DMS 273 (cell line): ENCODE data around the gene OPN1MW.
A peak's percentile ranks its signal among the peaks of the same experiment; 100 is the strongest.
"Not testable (repeated sequence)": the region's sequence is repeated elsewhere in the genome, so short reads cannot be mapped to it uniquely, and the experiment has no call there.

Source experiments
- DNase-seq: peaks from one replicate; lab custom pipeline; 2025; ENCODE audit not compliant: unreplicated experiment; lab: John Stamatoyannopoulos, UW

OPN1MW gene

DNA sequence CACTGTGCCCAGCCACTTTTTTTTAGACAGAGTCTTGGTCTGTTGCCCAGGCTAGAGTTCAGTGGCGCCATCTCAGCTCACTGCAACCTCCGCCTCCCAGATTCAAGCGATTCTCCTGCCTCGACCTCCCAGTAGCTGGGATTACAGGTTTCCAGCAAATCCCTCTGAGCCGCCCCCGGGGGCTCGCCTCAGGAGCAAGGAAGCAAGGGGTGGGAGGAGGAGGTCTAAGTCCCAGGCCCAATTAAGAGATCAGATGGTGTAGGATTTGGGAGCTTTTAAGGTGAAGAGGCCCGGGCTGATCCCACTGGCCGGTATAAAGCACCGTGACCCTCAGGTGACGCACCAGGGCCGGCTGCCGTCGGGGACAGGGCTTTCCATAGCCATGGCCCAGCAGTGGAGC is at the start of gene OPN1MW:
TSS of gene OPN1MW (plus strand) at position 301 of the 400 bp plus-strand sequence. CDS start at position 383, 82 bp downstream.
- not testable (repeated sequence) for DNase-seq

DNA sequence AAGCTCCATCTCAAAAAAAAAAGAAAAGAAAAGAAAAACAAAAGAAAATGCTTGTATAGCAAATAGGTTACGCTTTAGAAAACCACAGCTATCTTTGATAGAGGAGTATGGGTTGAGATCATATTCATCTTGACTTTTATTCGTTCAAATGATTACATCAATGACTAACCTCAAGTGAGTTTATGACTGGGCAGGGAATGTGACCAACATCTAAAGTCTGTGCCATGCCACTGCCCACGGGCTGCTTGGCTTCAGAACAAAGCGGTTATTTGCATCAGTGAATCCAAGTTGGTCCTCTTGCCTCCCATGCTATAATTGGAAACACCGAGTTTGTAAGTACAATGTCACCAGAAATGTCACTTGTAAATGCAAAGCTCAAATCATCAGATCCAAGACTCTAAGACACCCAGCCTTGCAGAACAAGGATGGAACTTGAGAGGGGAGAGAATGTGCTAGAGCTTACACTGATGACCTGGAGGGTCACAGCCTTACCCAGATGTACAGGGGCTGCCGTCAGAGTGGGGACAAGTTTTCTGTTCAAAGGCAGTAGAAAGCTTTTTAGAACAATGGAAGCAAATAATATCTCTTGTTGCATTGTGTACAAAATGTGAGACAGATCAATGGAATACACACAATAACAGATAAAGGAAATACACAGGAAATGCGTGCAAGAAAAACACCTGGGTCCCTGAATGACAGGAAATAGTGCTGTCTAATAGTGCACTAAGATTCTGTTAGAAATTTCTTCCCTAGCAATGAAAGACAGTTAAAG is 46.8 kb upstream of the OPN1MW start:
- DNase-seq: no peak

DNA sequence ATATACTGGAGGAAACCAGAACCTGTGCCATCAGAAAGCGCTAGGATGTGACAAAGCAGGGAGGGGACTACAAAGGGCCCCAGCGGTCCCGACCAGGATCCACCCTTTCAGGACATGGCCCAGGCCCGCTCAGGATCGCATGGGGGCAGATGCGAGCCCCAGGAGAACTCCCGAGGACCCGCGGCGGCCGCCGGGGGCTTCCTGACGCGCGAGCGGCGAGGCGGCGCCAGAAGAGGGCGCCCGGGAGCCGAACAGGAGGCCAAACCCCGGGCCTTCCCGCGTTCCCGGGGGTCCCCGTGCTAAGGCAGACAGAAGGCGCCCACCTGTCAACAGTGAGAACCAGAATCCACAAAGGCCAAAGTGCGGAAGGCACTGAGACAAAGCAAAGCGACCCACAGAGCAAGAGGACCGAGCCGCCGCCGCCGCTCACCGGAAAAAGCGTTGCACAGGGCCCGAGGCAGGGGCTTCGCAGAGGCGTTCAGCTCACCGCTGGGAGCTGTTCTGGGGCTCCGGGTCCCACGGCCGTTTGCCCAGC is 45.7 kb upstream of the OPN1MW start:
- DNase-seq: peak; percentile 91

DNA sequence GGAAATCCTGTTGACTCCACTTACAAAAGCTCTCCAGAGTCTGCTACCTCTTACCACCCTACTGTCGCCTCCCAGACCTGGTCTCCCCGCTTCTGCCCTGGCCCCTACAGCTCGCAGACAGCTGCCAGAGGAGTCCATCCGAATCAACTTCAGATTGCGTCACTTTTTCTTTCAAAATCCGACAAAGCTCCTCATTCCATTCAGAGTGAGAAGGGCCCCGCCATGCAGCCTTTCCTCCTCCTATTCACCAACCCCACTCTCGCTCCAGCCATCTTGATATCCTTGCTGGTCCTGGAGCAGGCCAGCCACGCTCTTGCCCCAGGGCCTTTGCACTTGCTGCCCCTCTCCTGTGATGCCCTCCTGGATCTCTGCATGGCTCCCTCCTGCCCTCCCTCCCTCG is 43.5 kb upstream of the OPN1MW start:
- DNase-seq: no peak

DNA sequence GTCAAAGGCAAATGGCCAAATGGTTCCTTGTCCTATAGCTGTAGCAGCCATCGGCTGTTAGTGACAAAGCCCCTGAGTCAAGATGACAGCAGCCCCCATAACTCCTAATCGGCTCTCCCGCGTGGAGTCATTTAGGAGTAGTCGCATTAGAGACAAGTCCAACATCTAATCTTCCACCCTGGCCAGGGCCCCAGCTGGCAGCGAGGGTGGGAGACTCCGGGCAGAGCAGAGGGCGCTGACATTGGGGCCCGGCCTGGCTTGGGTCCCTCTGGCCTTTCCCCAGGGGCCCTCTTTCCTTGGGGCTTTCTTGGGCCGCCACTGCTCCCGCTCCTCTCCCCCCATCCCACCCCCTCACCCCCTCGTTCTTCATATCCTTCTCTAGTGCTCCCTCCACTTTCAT is 42.2 kb upstream of the OPN1MW start:
- DNase-seq: no peak

DNA sequence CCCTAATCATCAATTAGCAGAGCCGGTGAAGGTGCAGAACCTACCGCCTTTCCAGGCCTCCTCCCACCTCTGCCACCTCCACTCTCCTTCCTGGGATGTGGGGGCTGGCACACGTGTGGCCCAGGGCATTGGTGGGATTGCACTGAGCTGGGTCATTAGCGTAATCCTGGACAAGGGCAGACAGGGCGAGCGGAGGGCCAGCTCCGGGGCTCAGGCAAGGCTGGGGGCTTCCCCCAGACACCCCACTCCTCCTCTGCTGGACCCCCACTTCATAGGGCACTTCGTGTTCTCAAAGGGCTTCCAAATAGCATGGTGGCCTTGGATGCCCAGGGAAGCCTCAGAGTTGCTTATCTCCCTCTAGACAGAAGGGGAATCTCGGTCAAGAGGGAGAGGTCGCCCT is 41.7 kb upstream of the OPN1MW start:
- DNase-seq: no peak

DNA sequence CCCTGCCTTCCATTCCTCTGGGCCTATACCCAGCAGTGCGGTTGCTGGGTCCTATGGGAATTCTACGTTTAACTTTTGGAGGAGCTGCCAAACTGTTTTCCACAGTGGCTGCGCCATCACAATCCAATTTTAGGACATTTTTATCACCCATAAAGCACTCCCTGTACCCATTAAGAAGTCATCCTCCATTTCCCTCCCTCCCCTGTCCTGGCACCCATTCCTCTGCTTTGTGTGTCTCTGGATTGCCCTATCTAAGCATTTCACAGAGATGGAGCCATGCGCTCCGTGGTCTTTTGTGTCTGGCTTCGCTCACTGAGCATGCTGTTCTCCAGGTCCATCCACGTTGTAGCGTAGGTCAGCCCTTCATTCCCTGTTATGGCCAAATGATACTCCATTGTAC is 40.0 kb upstream of the OPN1MW start:
- DNase-seq: no peak

DNA sequence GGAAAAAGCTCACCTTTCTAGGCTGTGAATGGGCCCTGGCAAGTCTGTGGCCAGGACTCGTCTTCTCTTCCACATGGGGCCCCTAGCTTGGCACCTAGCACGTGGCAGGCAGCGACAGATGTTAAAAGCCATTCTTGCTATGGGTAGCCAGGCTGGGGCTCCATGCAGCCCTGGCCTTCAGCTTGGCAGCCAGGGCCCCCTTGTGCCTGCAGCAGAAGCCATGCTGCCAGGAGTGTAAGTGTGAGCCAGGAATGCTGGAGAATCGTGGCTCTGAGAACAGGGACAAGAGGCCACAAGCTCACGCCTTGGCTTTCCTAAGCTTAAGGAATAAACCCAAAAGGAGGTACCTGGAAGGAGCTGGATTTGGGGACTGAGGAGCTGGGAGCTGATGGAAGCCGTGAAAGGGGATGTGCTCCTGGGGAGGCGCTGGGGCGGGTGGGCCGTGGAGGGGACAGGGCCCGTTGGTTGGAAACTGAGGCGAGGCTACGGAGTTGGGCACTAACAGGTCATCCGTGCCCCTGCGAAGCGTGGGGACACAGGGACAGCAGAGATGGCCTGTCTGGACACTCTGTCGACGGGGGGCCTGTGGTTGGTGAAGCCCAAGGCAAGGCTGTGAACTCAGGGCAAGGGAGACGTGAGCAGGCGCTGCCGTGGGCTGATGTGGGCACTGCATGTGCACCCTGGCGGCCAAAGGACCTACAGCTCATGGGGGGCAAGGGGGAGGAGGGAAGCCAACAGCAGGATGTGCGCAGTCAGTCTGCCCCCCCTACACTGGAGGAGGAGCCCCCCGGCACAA is 39.2 kb upstream of the OPN1MW start:
- peak; percentile 21 for DNase-seq

DNA sequence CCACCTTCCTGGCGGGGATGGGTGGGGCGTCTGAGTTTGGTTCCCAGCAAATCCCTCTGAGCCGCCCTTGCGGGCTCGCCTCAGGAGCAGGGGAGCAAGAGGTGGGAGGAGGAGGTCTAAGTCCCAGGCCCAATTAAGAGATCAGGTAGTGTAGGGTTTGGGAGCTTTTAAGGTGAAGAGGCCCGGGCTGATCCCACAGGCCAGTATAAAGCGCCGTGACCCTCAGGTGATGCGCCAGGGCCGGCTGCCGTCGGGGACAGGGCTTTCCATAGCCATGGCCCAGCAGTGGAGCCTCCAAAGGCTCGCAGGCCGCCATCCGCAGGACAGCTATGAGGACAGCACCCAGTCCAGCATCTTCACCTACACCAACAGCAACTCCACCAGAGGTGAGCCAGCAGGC is 38.4 kb upstream of the OPN1MW start, which contains the start of gene OPN1LW:
TSS of gene OPN1LW (plus strand) at position 234 of the 400 bp plus-strand sequence. CDS start at position 275, 41 bp downstream.
- DNase-seq: not testable (repeated sequence)

DNA sequence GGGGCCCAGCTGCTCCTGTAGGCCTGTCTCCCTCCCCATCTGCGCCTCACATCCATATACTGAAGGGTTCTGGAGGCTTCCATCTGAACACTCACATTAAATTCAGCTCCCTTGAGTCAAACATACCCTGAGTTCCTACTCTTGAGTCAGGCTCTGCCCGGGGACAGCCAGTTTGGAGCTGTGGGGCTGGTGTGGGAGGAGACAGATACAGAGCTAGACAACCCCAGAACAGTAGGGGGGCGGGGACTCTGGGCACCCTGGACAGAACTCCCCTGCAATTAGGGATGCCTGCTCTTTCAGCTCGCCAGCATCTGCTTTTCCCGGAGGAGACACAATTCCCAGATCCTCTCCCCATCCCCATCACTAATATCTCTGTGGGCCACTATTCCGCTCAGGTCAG is 31.4 kb upstream of the OPN1MW start:
- not testable (repeated sequence) for DNase-seq

DNA sequence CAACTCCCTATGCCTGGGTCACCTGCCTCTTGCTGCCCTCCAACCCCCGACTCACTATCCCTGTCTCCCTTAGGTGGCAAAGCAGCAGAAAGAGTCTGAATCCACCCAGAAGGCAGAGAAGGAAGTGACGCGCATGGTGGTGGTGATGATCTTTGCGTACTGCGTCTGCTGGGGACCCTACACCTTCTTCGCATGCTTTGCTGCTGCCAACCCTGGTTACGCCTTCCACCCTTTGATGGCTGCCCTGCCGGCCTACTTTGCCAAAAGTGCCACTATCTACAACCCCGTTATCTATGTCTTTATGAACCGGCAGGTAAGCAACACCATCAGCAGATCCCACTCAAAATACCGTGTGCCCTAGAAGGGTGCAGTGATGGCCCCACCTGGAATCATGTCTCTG is 26.2 kb upstream of the OPN1MW start:
- DNase-seq: not testable (repeated sequence)

DNA sequence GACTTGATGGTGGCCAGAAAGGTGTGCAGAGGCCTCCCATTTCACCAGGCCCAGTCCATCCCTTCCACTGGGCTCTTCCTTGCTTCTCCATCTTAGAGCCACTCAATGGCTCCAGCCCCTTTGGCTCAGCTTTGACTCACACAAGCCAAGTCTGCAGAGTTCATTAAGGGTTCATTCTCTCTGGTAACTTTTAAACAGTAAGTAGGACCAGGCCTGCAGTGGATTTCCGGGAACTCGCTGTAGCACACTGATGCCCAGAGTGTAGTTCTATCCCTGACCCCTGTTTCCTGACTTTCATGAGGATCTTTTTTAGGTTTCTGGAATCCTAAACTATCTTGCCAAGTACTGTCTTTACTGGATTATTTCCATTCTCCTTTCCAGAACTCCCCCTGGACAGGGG is 25.2 kb upstream of the OPN1MW start:
- DNase-seq: not testable (repeated sequence)

DNA sequence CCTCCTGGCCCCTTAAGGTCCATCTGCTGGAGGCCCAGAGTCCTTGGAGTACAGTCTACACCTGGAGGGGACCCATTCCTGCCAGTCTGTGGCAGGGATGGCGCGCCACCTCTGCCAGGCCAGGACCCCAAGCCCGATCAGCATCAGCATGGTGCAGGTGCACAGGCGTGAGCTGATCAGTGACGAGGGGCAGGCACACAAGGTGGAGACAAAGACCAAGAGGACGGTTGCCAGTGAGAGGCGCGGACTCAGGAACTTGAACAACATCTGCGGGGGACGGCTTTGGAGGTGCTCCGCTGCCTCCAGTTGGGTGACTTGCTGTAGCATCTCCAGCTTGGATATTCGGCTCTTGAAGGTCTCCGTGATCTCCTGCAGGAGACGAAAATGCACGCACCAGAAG is 23.1 kb upstream of the OPN1MW start:
- DNase-seq: not testable (repeated sequence)

DNA sequence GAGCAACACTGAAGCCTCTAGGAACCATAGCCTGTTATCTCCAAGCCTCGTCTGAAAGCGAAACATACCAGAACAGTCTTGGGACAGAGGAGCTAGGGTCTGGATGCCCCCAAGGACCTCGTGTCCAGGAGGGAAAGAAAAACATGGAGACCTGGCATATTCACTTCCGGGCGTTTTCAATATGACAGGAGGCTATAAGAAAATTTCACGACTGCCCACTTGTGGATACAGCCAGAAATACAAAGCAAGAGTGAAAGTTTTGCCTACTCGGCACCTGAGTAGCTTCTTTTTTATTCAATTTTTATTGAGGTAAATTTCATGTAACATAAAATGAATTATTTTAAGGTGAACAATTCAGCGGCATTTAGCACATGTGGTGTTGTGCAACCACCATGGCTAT is 17.5 kb upstream of the OPN1MW start:
- DNase-seq: not testable (repeated sequence)

DNA sequence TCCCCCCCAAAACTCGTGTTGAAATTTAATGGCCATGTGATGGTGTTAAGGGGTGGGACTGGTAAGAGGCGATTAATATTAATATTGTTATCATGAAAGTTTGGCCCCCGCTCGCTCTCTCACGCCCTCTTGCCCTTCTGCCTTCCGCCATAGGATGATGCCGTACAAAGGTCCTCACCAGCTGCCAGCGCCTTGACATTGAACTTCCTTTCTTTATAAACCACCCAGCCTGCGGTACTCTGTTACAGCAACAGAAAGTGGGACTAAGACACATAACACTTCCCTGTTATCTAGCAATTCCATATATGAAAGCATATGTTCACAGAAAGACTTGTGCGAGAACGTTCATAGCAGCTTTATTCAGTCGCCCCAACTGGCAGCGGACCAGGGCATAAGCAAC is 14.0 kb upstream of the OPN1MW start:
- DNase-seq: not testable (repeated sequence)

DNA sequence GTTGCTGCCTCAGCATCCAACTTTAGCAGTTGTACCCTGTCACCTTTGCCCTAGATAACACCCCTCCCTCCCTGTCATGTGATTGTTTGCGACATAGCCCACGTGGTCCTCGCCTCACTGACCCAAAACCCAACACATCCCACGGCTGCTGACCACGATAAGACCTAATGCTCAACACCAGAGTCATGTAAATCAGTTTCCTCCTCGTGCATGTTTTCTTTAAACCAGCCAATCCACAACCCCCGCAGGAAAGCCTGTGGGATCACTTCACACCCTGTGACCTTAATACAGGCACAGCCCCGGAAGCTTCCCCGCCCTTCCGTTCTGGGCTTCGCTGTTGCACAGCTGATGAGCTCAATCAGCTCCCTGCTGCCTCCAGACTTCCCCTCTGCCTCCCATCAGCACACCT is 9.9 kb upstream of the OPN1MW start:
- DNase-seq: not testable (repeated sequence)

DNA sequence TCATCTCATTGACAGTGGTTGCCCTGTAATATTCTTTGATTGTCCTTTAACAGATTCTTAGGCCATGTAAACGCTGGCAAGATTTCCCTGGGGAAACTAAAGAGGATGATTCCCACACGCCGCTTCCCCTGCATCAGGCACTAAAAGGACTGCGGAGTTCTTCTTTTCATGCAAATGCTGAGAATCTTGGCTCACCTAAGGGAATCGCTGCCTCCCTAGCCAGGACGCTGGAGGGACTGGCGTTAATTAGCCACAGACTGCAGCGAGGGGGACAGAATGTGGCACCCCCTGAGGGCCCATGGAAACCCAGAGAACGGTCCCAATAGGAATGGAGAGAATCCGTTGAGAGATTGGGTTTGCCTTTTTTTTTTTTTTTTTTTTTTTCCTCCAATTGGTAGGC is 8.0 kb upstream of the OPN1MW start:
- not testable (repeated sequence) for DNase-seq

DNA sequence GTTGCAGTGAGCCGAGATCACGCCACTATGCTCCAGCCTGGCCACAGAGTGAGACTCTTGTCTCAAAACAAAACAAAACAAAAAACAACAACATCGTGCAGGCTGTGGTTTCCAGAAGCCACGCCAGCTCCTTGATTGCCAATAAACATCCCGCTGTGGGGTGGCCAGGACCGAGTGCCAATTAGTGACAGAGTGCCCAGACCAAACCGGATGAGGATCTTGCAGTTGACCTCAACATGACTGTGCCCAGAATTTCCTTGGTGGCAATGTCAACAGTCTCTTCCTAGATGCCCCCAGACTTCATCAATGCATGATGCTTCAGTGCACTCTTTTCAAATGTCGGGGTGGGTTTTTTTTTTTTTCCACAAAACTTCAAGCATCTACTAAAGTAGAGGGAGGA is 1.4 kb downstream of the OPN1MW start:
- not testable (repeated sequence) for DNase-seq

DNA sequence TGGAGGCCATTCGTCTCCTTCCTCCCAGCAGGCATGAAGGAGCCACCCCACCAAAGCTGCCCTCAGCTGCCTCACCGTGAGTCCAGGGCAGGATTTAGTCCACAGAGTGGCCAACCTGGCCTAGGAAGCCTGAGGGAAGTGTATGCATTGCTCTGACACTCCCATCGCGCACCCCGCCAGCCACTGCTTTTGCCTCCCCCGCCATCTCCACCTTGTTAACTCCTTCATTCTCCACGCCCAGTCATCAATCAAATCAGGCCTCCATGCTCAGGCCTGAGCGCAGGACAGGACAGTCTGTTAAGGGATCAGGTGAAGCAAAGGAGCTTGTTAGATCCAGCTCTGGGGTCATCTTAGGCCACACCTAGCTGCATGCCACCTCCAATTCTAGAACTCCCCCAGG is 10.4 kb downstream of the OPN1MW start:
- DNase-seq: not testable (repeated sequence)

DNA sequence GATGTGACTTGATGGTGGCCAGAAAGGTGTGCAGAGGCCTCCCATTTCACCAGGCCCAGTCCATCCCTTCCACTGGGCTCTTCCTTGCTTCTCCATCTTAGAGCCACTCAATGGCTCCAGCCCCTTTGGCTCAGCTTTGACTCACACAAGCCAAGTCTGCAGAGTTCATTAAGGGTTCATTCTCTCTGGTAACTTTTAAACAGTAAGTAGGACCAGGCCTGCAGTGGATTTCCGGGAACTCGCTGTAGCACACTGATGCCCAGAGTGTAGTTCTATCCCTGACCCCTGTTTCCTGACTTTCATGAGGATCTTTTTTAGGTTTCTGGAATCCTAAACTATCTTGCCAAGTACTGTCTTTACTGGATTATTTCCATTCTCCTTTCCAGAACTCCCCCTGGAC is 11.9 kb downstream of the OPN1MW start:
- DNase-seq: not testable (repeated sequence)

DNA sequence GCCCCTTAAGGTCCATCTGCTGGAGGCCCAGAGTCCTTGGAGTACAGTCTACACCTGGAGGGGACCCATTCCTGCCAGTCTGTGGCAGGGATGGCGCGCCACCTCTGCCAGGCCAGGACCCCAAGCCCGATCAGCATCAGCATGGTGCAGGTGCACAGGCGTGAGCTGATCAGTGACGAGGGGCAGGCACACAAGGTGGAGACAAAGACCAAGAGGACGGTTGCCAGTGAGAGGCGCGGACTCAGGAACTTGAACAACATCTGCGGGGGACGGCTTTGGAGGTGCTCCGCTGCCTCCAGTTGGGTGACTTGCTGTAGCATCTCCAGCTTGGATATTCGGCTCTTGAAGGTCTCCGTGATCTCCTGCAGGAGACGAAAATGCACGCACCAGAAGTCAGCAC is 14.1 kb downstream of the OPN1MW start:
- not testable (repeated sequence) for DNase-seq
